HepG2 (cell line): ENCODE results near the gene IFT172. TPM values are rescaled to one million over a fixed set of nuclear protein-coding genes. Genes with fewer than 3 reads are reported as not detected.

Source experiments
- ATAC-seq: fragments of 200-7000 bp; cut with Tn5 transposase; 3 replicates; pipeline ENCODE4 v1.9.1; 2020; ENCODE audit warnings: mild to moderate bottlenecking, moderate library complexity
- BruUV-seq: library from RNA; stranded (reverse); fragments of 400-500 nt; replicated peaks from 2 replicates; lab custom pipeline; 2021; lab: Mats Ljungman, UMichigan
- CTCF ChIA-PET: fragments of 300-600 bp; formaldehyde crosslinking; extraction: SDS; loops from one replicate; lab custom pipeline; 2021; ENCODE audit warnings: low total read pairs, inconsistent platforms, low intra/inter-chr PET ratio; lab: Yijun Ruan, JAX
- POLR2A ChIA-PET: fragments of 350-600 bp; sonication (Branson Sonifier 250); formaldehyde crosslinking; loops from one replicate; lab custom pipeline; 2020; ENCODE audit warnings: antibody characterized with exemption, inconsistent platforms; lab: Yijun Ruan, JAX
- DNase-seq: peaks from one replicate; pipeline ENCODE4 v3.0.0-alpha.2; 2015; ENCODE audit warnings: low spot score
- FAIRE-seq: peaks from 3 replicates; lab custom pipeline; 2011; peaks lifted over from hg19 to GRCh38; lab: Jason Lieb, UNC
- H2AFZ ChIP-seq: one replicate; pipeline ENCODE4 v1.6.1; 2011; ENCODE audit warnings: low read length, inconsistent platforms
- H3K27ac ChIP-seq: fragments of 300-600 bp; 3 replicates; pipeline ENCODE4 v1.8.0; 2011; ENCODE audit warnings: mixed run types, mild to moderate bottlenecking, mixed read lengths, low read length, inconsistent platforms; ENCODE audit not compliant: insufficient read depth; ENCODE audit errors: extremely low read length
- H3K27me3 ChIP-seq, 2 experiments: fragments of 200-600 bp in 1 of 2; 2 replicates in 1 of 2; 3 replicates in 1 of 2; pipeline versions ENCODE4 v1.6.0 to v1.8.0; 2011; ENCODE audit warnings: low read length in 2 of 2, mild to moderate bottlenecking in 2 of 2, moderate library complexity in 2 of 2, inconsistent platforms in 1 of 2; ENCODE audit not compliant: insufficient read depth in 2 of 2, control insufficient read depth in 1 of 2
- H3K36me3 ChIP-seq, 2 experiments: fragments of 200-600 bp in 1 of 2; replicated peaks in 1 of 2; 2 replicates in 1 of 2; 3 replicates in 1 of 2; pipeline versions ENCODE4 v1.5.1 to v1.8.0; 2011; ENCODE audit warnings: low read length in 2 of 2, inconsistent platforms in 1 of 2; ENCODE audit not compliant: insufficient read depth in 2 of 2, control insufficient read depth in 1 of 2
- H3K4me1 ChIP-seq: 2 replicates; pipeline ENCODE4 v1.5.1; 2012; ENCODE audit warnings: low read length, inconsistent platforms; ENCODE audit not compliant: insufficient read depth
- H3K4me2 ChIP-seq: 2 replicates; pipeline ENCODE4 v1.6.0; 2011; ENCODE audit warnings: low read depth, low read length, inconsistent platforms
- H3K4me3 ChIP-seq, 3 experiments: fragments of 200-600 bp in 1 of 3; sonication (generic), shearing (Covaris generic) in 1 of 3; replicated peaks in 1 of 3; 2 replicates each; pipeline ENCODE4 v1.5.1; 2011 to 2016; ENCODE audit warnings: low read length in 3 of 3, inconsistent platforms in 2 of 3, low read depth in 2 of 3, mild to moderate bottlenecking in 2 of 3, control low read depth in 1 of 3, mixed read lengths in 1 of 3; ENCODE audit not compliant: insufficient read depth in 1 of 3
- H3K79me2 ChIP-seq: one replicate; pipeline ENCODE4 v1.6.1; 2011; ENCODE audit warnings: low read length, inconsistent platforms; ENCODE audit not compliant: insufficient read depth
- H3K9ac ChIP-seq: 2 replicates; pipeline ENCODE4 v1.6.0; 2011; ENCODE audit warnings: mild to moderate bottlenecking, low read depth, low read length, inconsistent platforms; ENCODE audit not compliant: insufficient read depth
- H3K9me3 ChIP-seq: 2 replicates; pipeline ENCODE4 v1.5.1; 2012; ENCODE audit warnings: mild to moderate bottlenecking, low read length
- H4K20me1 ChIP-seq: 2 replicates; pipeline ENCODE4 v1.6.0; 2011; ENCODE audit warnings: inconsistent platforms, mild to moderate bottlenecking, low read length, moderate library complexity; ENCODE audit not compliant: insufficient read depth
- NFIC ChIP-seq: IDR thresholded peaks from 2 replicates; pipeline ENCODE4 v1.6.1; 2012; ENCODE audit warnings: mild to moderate bottlenecking, low read length, inconsistent platforms
- RBM39 ChIP-seq: fragments of 200-400 bp; formaldehyde crosslinking; IDR thresholded peaks from one replicate; pipeline ENCODE4 v1.6.1; 2018; ENCODE audit warnings: antibody characterized with exemption, mild to moderate bottlenecking, low read depth, low read length; ENCODE audit not compliant: poor library complexity, severe bottlenecking
- SRY ChIP-seq: sonication (generic); formaldehyde crosslinking; IDR thresholded peaks from 2 replicates; pipeline ENCODE4 v1.8.0; 2022; ENCODE audit warnings: mild to moderate bottlenecking, missing genetic modification reagents
- ZC3H4 ChIP-seq: sonication (generic); formaldehyde crosslinking; IDR thresholded peaks from 2 replicates; pipeline ENCODE4 v1.4.0; 2020; ENCODE audit warnings: missing genetic modification reagents, borderline replicate concordance
- ZNF160 ChIP-seq: sonication (generic); formaldehyde crosslinking; IDR thresholded peaks from 2 replicates; pipeline ENCODE4 v1.8.0; 2022; ENCODE audit warnings: mild to moderate bottlenecking, inconsistent platforms, missing genetic modification reagents
- ZNF383 ChIP-seq: sonication (generic); formaldehyde crosslinking; IDR thresholded peaks from 2 replicates; pipeline ENCODE4 v1.4.0; 2020; ENCODE audit warnings: missing genetic modification reagents, mild to moderate bottlenecking, borderline replicate concordance
- ZNF414 ChIP-seq: sonication (generic); formaldehyde crosslinking; IDR thresholded peaks from 2 replicates; pipeline ENCODE4 v1.5.0; 2020; ENCODE audit warnings: missing genetic modification reagents
- ZNF451 ChIP-seq: sonication (generic); formaldehyde crosslinking; IDR thresholded peaks from 2 replicates; pipeline ENCODE4 v1.5.0; 2020; ENCODE audit warnings: mild to moderate bottlenecking, missing genetic modification reagents
- ZNF557 ChIP-seq: sonication (generic); formaldehyde crosslinking; IDR thresholded peaks from 2 replicates; pipeline ENCODE4 v1.4.0; 2020; ENCODE audit warnings: missing genetic modification reagents
- ZNF800 ChIP-seq: sonication (generic); formaldehyde crosslinking; IDR thresholded peaks from 2 replicates; pipeline ENCODE4 v1.4.0; 2020; ENCODE audit warnings: missing genetic modification reagents
- in situ Hi-C: cut with HindIII; loops from 2 replicates; pipeline ENCODE4 v1.10.0; 2017; ENCODE audit warnings: low pct_unique_long_range_greater_than_20kb; ENCODE audit not compliant: extremely low pct_ligation_motif_present
- intact Hi-C: fragments of 100-400 bp; cut with micrococcal nuclease; formaldehyde crosslinking; loops from one replicate; pipeline ENCODE4 v1.10.0; 2022; ENCODE audit not compliant: unreplicated experiment
- polyA plus RNA-seq, 8 experiments: library from polyadenylated mRNA; depleted of rRNA in 3 of 8; stranded (reverse) in 7 of 8; unstranded in 1 of 8; fragments of >200 nt; fragmentation: Illumina TruSeq in 4 of 8; extraction: Trizol in 4 of 8; gene quantifications; 2 replicates each; pipeline versions ENCODE4 v1.2.1 to v1.2.3, GENCODE V29; 2011 to 2016; ENCODE audit warnings: low read depth in 4 of 8, missing spikeins in 1 of 8, mixed read lengths in 1 of 8; ENCODE audit not compliant: insufficient read depth in 1 of 8
- total RNA-seq, 5 experiments: library from RNA; depleted of rRNA; stranded (reverse); fragments of >200 nt; fragmentation: Illumina TruSeq; extraction: Trizol; gene quantifications; 2 replicates each; pipeline ENCODE4 v1.2.3, GENCODE V29; 2016; ENCODE audit warnings: low read depth in 1 of 5
- TF ChIP-seq, protein P1 (sequence below): sonication (generic); formaldehyde crosslinking; IDR thresholded peaks from 2 replicates; pipeline ENCODE4 v1.8.0; 2022; ENCODE audit warnings: missing genetic modification reagents, mild to moderate bottlenecking, moderate library complexity, borderline replicate concordance
- TF ChIP-seq, protein P2 (sequence below): sonication (generic); formaldehyde crosslinking; IDR thresholded peaks from 2 replicates; pipeline ENCODE4 v1.5.0; 2020; ENCODE audit warnings: missing genetic modification reagents
- TF ChIP-seq, protein P3 (sequence below): fragments of 450-650 bp; IDR thresholded peaks from 2 replicates; pipeline ENCODE4 v1.6.1; 2016
- TF ChIP-seq, protein P4 (sequence below): sonication (generic); formaldehyde crosslinking; IDR thresholded peaks from 2 replicates; pipeline ENCODE4 v1.4.0; 2020; ENCODE audit warnings: missing genetic modification reagents, borderline replicate concordance

The IFT172 gene
- total and polyA plus RNA-seq, 2 of the 13 experiments (the other 11 are each of a cell fraction or from before 2014, with no cell fraction given): 21.6 to 35.7 TPM

DNA sequence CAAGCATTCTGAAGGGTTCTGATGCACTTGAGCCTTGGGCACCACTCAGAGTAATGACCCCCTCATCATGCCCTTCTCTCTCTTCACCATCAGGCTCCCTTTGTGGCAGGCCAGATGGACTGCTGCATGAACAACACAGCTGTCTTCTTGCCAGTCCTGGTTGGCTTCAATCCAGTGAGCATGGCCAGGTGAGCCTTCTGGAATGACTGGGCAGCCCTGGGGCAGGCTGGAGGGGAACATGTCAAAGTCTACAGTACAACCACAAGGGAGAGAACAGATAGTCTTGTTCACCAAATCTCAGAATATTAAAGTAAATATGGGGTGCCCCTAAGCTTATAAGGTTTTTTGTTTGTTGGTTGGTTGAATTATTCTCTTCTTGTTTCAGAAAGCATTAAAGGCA is 11.5 kb upstream of the IFT172 start:
- intact Hi-C loops (no loop called here), in situ Hi-C loops (no loop called here)
- H3K4me2 ChIP-seq: no peak overlapping the region
- no peaks in the 10 kb centered on the region for H3K9me3 ChIP-seq
- no peaks in the 10 kb centered on the region for H3K27me3 ChIP-seq
- peaks cover 45% of the 10 kb centered on the region for H3K4me1 ChIP-seq
- H3K79me2 ChIP-seq: no peaks in the 10 kb centered on the region
- H3K36me3 ChIP-seq: no peaks in the 10 kb centered on the region
- BruUV-seq: no TSS peak
- no peak for FAIRE-seq
- CTCF ChIA-PET: no interaction called here
- ATAC-seq: no peak
- no peak overlapping the region for H3K9ac ChIP-seq
- POLR2A ChIA-PET: no interaction called here
- H4K20me1 ChIP-seq: no peaks in the 10 kb centered on the region
- H2AFZ ChIP-seq: no peak overlapping the region
- no peak for DNase-seq
- no peak overlapping the region for H3K4me3 ChIP-seq
- H3K27ac ChIP-seq: no peak overlapping the region
- TF ChIP-seq ZNF160 (CRISPR knock-in tag): no peak
- TF ChIP-seq, protein P1, sequence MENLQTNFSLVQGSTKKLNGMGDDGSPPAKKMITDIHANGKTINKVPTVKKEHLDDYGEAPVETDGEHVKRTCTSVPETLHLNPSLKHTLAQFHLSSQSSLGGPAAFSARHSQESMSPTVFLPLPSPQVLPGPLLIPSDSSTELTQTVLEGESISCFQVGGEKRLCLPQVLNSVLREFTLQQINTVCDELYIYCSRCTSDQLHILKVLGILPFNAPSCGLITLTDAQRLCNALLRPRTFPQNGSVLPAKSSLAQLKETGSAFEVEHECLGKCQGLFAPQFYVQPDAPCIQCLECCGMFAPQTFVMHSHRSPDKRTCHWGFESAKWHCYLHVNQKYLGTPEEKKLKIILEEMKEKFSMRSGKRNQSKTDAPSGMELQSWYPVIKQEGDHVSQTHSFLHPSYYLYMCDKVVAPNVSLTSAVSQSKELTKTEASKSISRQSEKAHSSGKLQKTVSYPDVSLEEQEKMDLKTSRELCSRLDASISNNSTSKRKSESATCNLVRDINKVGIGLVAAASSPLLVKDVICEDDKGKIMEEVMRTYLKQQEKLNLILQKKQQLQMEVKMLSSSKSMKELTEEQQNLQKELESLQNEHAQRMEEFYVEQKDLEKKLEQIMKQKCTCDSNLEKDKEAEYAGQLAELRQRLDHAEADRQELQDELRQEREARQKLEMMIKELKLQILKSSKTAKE (CRISPR knock-in tag): no peak
- TF ChIP-seq, protein P2, sequence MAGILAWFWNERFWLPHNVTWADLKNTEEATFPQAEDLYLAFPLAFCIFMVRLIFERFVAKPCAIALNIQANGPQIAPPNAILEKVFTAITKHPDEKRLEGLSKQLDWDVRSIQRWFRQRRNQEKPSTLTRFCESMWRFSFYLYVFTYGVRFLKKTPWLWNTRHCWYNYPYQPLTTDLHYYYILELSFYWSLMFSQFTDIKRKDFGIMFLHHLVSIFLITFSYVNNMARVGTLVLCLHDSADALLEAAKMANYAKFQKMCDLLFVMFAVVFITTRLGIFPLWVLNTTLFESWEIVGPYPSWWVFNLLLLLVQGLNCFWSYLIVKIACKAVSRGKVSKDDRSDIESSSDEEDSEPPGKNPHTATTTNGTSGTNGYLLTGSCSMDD (CRISPR knock-in tag): no peak
- TF ChIP-seq, protein P3, sequence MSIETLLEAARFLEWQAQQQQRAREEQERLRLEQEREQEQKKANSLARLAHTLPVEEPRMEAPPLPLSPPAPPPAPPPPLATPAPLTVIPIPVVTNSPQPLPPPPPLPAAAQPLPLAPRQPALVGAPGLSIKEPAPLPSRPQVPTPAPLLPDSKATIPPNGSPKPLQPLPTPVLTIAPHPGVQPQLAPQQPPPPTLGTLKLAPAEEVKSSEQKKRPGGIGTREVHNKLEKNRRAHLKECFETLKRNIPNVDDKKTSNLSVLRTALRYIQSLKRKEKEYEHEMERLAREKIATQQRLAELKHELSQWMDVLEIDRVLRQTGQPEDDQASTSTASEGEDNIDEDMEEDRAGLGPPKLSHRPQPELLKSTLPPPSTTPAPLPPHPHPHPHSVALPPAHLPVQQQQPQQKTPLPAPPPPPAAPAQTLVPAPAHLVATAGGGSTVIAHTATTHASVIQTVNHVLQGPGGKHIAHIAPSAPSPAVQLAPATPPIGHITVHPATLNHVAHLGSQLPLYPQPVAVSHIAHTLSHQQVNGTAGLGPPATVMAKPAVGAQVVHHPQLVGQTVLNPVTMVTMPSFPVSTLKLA: no peak
- no peak for TF ChIP-seq NFIC
- TF ChIP-seq, protein P4, sequence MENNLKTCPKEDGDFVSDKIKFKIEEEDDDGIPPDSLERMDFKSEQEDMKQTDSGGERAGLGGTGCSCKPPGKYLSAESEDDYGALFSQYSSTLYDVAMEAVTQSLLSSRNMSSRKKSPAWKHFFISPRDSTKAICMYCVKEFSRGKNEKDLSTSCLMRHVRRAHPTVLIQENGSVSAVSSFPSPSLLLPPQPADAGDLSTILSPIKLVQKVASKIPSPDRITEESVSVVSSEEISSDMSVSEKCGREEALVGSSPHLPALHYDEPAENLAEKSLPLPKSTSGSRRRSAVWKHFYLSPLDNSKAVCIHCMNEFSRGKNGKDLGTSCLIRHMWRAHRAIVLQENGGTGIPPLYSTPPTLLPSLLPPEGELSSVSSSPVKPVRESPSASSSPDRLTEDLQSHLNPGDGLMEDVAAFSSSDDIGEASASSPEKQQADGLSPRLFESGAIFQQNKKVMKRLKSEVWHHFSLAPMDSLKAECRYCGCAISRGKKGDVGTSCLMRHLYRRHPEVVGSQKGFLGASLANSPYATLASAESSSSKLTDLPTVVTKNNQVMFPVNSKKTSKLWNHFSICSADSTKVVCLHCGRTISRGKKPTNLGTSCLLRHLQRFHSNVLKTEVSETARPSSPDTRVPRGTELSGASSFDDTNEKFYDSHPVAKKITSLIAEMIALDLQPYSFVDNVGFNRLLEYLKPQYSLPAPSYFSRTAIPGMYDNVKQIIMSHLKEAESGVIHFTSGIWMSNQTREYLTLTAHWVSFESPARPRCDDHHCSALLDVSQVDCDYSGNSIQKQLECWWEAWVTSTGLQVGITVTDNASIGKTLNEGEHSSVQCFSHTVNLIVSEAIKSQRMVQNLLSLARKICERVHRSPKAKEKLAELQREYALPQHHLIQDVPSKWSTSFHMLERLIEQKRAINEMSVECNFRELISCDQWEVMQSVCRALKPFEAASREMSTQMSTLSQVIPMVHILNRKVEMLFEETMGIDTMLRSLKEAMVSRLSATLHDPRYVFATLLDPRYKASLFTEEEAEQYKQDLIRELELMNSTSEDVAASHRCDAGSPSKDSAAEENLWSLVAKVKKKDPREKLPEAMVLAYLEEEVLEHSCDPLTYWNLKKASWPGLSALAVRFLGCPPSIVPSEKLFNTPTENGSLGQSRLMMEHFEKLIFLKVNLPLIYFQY (CRISPR knock-in tag): no peak
- no peak for TF ChIP-seq ZNF800 (CRISPR knock-in tag)
- no peak for TF ChIP-seq ZNF414
- TF ChIP-seq ZNF451 (CRISPR knock-in tag): no peak
- TF ChIP-seq ZNF557 (CRISPR knock-in tag): no peak
- TF ChIP-seq ZC3H4: no peak
- TF ChIP-seq RBM39: no peak
- TF ChIP-seq SRY (CRISPR knock-in tag): no peak
- no peak for TF ChIP-seq ZNF383 (CRISPR knock-in tag)
